ENCODE data around the gene SLC20A1.

- TF ChIP-seq EZH2 (IDR thresholded peaks at IDR 0.05; ENCODE audit: borderline replicate concordance, low read length): no peak
- TF ChIP-seq CTCF (IDR thresholded peaks at IDR 0.05; ENCODE audit: low read length): no peak
Observed at GRCh38 chr2:112666761-112667122, 21.0 kb downstream of the SLC20A1 start.

Data from OCI-LY1 (cell line).